ENCODE results near the gene ARHGEF10L.
"Not testable (repeated sequence)": the region's sequence is repeated elsewhere in the genome, so short reads cannot be mapped to it uniquely, and the experiment has no call there.

GRCh38 chr1:17629046-17629445 lies 89.5 kb downstream of the ARHGEF10L start:
- TF ChIP-seq CTCF (IDR thresholded peaks at IDR 0.05; ENCODE audit: insufficient read depth, low read length, poor library complexity, severe bottlenecking); EZH2phosphoT487 (conservative IDR thresholded peaks at IDR 0.05; ENCODE audit: low read length): not testable (repeated sequence)
